Esophagus mucosa (tissue), 1 donor: ENCODE results near the gene ENAH. TPM values are rescaled to one million over a fixed set of nuclear protein-coding genes. Genes with fewer than 3 reads are reported as not detected.

Source experiments
- ATAC-seq: fragments of 200-7000 bp; cut with Tn5 transposase; one replicate; pipeline ENCODE4 v1.9.1; 2020
- total RNA-seq: library from RNA; stranded (reverse); gene quantifications from one replicate; pipeline ENCODE4 v1.2.4, GENCODE V29; 2023
- donor health status: DM: yes; HTN: yes; CAD: no.

ENAH gene
- total RNA-seq, 1 donor from 2014 or later, result 41.0 TPM

DNA sequence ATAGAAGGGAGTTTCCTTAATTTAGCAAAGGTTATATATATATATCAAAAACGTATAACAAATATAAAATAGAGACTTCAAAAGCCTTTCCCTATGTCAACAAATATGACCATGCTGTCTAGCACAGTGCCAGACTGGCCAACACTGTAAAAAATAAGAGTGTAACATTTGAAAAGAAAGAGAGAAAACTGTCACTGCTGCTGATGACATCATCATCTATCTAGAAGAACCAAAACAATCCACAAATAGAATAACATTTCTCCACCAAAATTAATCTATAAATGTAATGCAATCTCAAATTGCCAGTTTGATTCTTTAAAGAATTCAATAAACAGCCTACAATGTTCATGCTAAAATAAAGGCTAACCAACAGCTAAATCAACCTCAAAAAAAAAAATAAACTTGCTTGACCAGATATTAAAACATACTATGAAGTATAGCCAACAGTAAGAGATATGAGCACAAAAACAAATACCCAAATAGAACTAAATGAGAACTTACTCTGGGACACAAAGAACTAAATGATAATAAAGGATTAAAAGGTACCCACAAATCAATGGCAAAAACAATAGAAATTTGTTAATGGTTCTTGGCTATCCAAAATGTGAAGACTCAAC, 50.2 kb downstream of the ENAH start:
- ATAC-seq, result no peak

- ATAC-seq, result no peak
Measured at GRCh38 chr1:225601902-225602589, 50.9 kb downstream of the ENAH start.

GRCh38 chr1:225598847-225599246, 54.1 kb downstream of the ENAH start:
- ATAC-seq, result no peak

GRCh38 chr1:225597926-225598575, 54.9 kb downstream of the ENAH start:
- ATAC-seq, result no peak

DNA sequence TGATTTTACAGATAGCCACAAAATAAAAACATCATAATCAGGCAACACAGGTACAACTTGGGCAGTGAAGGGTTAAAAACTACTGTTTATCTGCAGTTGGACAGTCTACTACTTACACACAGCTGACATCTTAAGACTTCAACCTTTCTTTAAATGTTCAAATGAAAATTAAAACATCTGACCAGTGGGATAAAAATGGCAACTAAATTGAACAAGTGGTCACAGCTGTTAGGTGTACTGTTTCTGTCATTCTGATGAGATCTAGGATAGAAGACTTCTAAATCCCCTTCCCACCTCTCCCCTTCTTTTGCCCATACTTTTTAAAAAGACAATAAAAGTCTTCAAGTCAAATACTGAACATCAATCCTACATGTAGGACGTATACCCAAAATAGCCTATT, 56.2 kb downstream of the ENAH start:
- no peak for ATAC-seq

DNA sequence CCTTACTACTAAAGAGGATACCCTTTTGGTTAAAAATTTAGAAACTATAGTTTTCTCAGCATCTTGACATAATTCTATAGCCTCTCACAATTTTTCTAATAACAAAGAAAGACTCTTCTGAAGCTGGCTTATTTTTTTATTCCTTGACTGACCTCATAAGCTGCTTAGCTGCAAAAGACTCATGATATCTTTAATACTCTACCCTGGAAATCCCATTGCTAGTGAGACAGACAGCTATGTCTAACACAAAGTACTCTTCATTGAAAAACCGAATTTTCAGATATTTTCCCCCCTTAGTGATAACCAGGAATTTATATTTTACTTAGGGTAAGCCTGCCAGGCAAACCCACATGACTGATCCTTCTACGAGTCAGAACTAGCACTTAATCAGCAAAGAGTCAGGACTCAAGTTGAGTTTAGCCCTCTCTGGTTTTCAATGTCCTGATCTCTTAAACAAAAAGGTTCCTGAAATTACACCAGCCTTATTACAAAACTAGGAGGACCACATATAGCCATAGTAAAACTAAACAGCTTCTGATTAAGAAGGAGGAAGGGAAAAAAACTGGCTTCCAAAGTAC, 56.9 kb downstream of the ENAH start:
- ATAC-seq, result peak; percentile 37

GRCh38 chr1:225595452-225595851, 57.5 kb downstream of the ENAH start:
- ATAC-seq, result no peak

- no peak for ATAC-seq
Measured at GRCh38 chr1:225593414-225593813, 59.5 kb downstream of the ENAH start.

GRCh38 chr1:225592362-225593025, 60.4 kb downstream of the ENAH start:
- no peak for ATAC-seq

DNA sequence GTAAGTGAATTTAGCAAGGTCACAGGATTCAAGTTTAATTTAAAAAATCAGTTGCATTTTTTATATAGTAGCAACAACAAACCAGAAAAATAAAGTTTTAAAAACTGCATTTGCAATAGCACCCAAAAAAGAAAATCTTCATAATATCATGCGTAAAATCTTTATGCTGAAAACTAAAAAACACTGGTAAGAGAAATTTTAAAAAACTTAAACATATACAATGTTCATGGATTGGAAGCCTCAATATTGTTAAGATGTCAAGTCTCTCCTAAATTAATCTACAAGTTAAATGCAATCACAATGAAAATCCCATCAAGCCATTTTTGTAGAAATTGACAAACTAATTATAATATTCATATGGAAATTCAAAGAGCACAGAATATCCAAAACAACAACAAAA, 65.6 kb downstream of the ENAH start:
- ATAC-seq, result no peak

DNA sequence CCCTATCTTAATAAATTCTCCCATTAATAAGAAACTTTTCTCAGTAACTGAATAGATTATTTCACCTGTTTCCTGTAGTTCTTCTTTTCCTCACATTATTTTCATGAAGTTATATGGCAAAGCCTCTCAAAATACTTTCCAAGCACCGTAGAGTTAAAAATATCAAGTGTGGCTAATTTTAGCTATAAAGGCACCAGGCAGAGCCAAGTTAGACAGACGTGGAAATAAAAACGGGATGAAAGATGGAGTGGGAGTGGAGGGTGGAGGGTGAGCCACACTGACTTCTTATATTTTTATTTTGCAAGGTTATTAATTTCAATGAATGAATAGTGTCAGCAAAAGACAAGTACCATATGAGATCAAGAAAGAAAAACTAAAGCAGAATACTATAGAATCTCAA, 71.7 kb downstream of the ENAH start:
- no peak for ATAC-seq

- ATAC-seq, result no peak
Measured at GRCh38 chr1:225580238-225581099, 72.5 kb downstream of the ENAH start.

DNA sequence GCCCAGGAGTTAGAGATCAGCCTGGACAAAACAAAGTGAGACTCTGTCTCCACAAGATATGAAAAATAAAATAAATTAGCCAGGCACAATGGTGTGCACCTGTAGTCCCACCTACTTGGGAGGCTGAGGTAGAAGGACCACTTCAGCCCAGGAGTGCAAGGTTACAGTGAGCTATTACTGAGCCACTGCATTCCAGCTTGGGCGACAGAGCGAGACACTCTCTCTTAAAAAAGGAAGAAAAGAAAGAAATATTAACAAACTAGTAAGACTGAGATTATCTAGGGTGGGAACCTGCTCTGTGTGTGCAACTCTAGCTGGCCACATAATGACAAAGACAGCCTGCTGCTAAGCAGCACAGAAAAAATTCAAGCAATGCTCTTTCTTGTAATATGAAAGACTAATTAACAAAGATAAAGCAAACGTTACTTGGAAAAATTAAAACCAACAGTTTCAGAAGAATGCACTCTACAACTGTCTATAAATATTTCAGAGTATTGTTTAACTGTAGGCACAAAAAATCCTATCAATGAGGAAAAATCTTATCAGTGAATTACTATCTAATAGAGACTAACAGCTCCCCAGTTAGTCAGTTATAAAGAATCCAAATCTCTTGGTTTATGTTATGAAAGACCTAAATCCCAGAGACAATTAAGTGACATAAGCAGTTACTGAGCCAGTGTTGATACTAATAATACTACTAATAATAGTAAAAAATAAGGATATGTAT, 74.5 kb downstream of the ENAH start:
- ATAC-seq, result no peak

- ATAC-seq, result no peak
Measured at GRCh38 chr1:225577241-225577640, 75.7 kb downstream of the ENAH start.

GRCh38 chr1:225573216-225573615, 79.7 kb downstream of the ENAH start:
- no peak for ATAC-seq

- no peak for ATAC-seq
Measured at GRCh38 chr1:225572422-225572821, 80.5 kb downstream of the ENAH start.

DNA sequence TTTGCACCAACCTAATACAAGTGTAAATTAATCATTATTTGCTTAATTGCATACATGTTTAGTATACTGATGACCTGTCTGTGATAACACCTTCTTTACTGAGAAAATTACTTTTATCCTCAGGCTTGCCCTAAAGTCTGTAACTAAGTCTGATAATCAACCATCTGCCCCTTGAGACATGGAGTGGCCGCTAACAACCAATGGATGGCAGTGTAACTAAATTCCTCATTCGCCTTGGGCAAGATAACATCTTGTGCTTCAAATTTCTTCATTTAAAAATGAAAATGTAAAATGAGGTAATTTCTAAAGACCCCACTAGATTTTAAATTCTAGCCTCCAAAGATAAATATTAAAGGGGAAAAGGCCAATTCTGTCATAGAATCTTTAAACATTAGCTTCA, 85.1 kb downstream of the ENAH start:
- ATAC-seq, result no peak

DNA sequence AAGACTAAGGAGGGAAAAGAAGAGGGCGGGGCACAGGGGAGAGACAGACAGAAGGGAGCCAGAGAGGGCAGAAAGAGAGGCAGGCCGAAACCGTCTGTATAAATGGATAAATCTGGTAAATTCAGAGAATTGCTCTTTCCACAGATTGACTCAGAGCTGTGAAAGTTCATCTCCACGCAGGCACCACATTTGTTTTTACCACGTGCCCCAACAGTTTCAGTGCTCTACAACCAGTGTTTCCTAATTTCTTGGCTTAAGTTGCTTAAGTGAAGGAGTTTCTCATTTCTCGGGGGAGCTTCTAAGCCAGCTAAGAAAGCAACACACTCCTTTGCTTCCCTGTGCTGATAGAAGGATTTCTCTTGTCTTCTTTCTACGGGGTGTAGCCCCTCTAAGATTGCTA, 87.1 kb downstream of the ENAH start:
- ATAC-seq, result no peak

DNA sequence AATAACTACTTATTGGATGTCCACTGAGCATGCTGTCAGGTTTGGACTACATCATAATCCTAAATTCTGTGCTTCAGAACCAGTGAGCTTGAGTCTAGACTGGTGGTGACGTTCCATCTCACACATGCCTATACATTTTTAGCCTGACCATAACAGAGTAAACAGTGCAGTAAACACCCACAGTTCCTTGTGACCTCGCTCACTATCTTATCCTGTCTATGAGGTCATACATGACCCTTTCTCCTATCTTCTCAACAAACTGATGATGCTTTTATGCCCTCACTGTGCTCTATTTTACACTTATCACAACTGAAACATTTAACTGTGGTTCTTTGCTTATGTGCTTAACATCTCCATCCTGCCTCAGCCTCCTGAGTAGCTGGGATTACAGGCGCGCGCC, 91.2 kb downstream of the ENAH start:
- no peak for ATAC-seq

DNA sequence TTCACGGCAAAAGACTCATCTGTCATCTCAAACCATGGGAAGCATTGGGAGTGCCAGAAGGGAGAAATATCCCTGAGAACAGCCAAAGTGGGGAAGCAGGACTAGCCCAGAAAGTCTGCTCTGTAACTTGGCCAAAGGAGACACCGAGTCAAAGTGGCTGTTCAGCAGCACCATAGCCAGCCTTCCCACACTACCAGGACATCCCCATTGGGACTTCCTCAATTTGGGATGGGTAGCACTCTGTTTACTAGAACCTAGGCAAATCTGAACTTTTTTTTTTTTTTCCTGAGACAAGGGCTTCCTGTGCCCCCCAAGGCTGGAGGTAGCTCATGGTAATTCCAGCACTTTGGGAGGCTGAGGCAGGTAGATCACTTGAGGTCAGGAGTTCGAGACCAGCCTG, 93.0 kb downstream of the ENAH start:
- ATAC-seq, result no peak

- no peak for ATAC-seq
Measured at GRCh38 chr1:225559326-225559725, 93.6 kb downstream of the ENAH start.

GRCh38 chr1:225556694-225557093, 96.2 kb downstream of the ENAH start:
- ATAC-seq, result no peak
